ENCODE measurements around the gene CCDC34.

Gene CCDC34

DNA sequence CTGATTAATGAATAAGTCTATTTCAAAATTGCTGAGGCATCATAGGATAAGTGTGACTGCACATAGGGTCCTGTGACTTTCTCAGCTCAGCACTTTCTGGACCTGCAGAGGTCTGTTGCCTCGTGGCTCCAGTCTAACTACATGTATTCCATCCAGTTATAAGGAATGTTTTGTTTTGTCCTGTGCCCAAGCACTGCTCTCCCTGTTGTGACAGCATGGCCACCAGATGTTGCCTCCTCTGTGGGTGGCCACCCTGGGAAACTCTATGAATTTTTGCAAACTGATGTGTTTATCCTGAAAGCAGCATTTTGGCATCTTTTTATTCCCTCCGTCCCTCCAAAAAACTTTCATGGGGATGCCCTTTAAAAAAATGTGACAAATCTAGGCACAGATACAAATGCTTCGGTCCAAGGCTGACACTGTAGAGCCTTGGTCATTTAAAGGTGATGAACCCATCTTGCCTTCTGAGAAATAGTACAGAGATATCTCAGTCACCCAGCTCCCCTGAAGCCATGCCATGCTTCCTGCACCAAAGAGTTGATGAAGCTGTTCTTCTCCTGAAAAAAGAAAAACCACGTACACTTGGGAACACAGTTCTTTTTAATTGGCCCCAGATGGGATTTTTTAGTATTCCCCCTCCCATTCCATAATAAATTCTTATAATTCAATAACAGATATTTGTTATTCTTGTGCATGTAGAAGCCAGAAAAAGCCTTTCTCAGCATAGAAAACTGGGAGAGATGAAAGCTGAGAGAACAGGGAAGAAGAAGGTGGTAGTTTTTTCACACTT, 72.6 kb downstream of the CCDC34 start:
- no peak for DNase-seq (ENCODE audit: low read depth)

Data from stimulated activated CD8-positive, alpha-beta memory T cell treated with anti-CD3 and anti-CD28 coated beads, Interleukin-12 subunit alpha, Interleukin-12 subunit beta, amount 100 ng/mL, for 4 hours (primary cell).